Measurements from ENCODE around the gene LPIN1.
"Not testable (repeated sequence)": the region's sequence is repeated elsewhere in the genome, so short reads cannot be mapped to it uniquely, and the experiment has no call there.

Gene LPIN1

GRCh38 chr2:11723061-11723371 lies 23.4 kb upstream of the LPIN1 start:
- H3K36me3 ChIP-seq (replicated peaks; ENCODE audit: low read depth, low read length), result no peaks in the 10 kb centered on the region
- H2AFZ ChIP-seq (ENCODE audit: low read depth, low read length), result no peak overlapping the region
- TF ChIP-seq CTCF (IDR thresholded peaks at IDR 0.05; ENCODE audit: low read depth, low read length), result no peak
- peaks cover 63% of the 10 kb centered on the region for H3K27me3 ChIP-seq (ENCODE audit: low read depth, low read length)
- H4K20me1 ChIP-seq (ENCODE audit: insufficient read depth, low read length), result no peaks in the 10 kb centered on the region
- no peak overlapping the region for H3K9ac ChIP-seq (ENCODE audit: low read length)
- H3K27ac ChIP-seq (ENCODE audit: low read length), result no peak overlapping the region
- H3K4me3 ChIP-seq (ENCODE audit: low read length), result no peak overlapping the region
- no peaks in the 10 kb centered on the region for H3K9me3 ChIP-seq (ENCODE audit: insufficient read depth, low read length)
- no peaks in the 10 kb centered on the region for H3K79me2 ChIP-seq (ENCODE audit: low read length)
- H3K4me2 ChIP-seq (ENCODE audit: low read length), result no peak overlapping the region
- H3K4me1 ChIP-seq (ENCODE audit: low read length), result 0 out of 2 replicates have a peak, but pooled peaks cover 6% of the 10 kb centered on the region

GRCh38 chr2:11724151-11724550 lies 22.3 kb upstream of the LPIN1 start:
- Histone ChIP-seq H3K9ac (ENCODE audit: low read length) (no peak overlapping the region), H3K36me3 (replicated peaks; ENCODE audit: low read depth, low read length) (no peaks in the 10 kb centered on the region), H3K4me1 (ENCODE audit: low read length) (0 out of 2 replicates have a peak, but pooled peaks cover 4% of the 10 kb centered on the region), H3K9me3 (ENCODE audit: insufficient read depth, low read length) (no peaks in the 10 kb centered on the region), H3K79me2 (ENCODE audit: low read length) (no peaks in the 10 kb centered on the region), H2AFZ (ENCODE audit: low read depth, low read length) (no peak overlapping the region), H3K27me3 (ENCODE audit: low read depth, low read length) (peaks cover 60% of the 10 kb centered on the region), H3K27ac (ENCODE audit: low read length) (no peak overlapping the region), H4K20me1 (ENCODE audit: insufficient read depth, low read length) (no peaks in the 10 kb centered on the region), H3K4me3 (ENCODE audit: low read length) (no peak overlapping the region), H3K4me2 (ENCODE audit: low read length) (no peak overlapping the region)
- TF ChIP-seq CTCF (IDR thresholded peaks at IDR 0.05; ENCODE audit: low read depth, low read length), result no peak
- no peak for TF ChIP-seq EZH2phosphoT487 (IDR thresholded peaks at IDR 0.05; ENCODE audit: low read depth)

GRCh38 chr2:11726384-11726783 lies 20.0 kb upstream of the LPIN1 start:
- Histone ChIP-seq H3K27me3 (ENCODE audit: low read depth, low read length) (peaks cover 48% of the 10 kb centered on the region), H3K9me3 (ENCODE audit: insufficient read depth, low read length) (no peaks in the 10 kb centered on the region), H3K9ac (ENCODE audit: low read length) (no peak overlapping the region), H3K36me3 (replicated peaks; ENCODE audit: low read depth, low read length) (no peaks in the 10 kb centered on the region), H3K4me2 (ENCODE audit: low read length) (no peak overlapping the region), H2AFZ (ENCODE audit: low read depth, low read length) (no peak overlapping the region), H3K79me2 (ENCODE audit: low read length) (no peaks in the 10 kb centered on the region), H4K20me1 (ENCODE audit: insufficient read depth, low read length) (no peaks in the 10 kb centered on the region), H3K4me3 (ENCODE audit: low read length) (no peak overlapping the region), H3K4me1 (ENCODE audit: low read length) (no peaks in the 10 kb centered on the region), H3K27ac (ENCODE audit: low read length) (no peak overlapping the region)
- TF ChIP-seq EZH2phosphoT487 (IDR thresholded peaks at IDR 0.05; ENCODE audit: low read depth), result no peak
- no peak for TF ChIP-seq CTCF (IDR thresholded peaks at IDR 0.05; ENCODE audit: low read depth, low read length)

- Histone ChIP-seq H3K79me2 (ENCODE audit: low read length) (no peaks in the 10 kb centered on the region), H3K36me3 (replicated peaks; ENCODE audit: low read depth, low read length) (no peaks in the 10 kb centered on the region), H2AFZ (ENCODE audit: low read depth, low read length) (no peak overlapping the region), H3K4me1 (ENCODE audit: low read length) (no peaks in the 10 kb centered on the region), H3K9me3 (ENCODE audit: insufficient read depth, low read length) (no peaks in the 10 kb centered on the region), H3K4me3 (ENCODE audit: low read length) (no peak overlapping the region), H3K27me3 (ENCODE audit: low read depth, low read length) (peaks cover 55% of the 10 kb centered on the region), H3K27ac (ENCODE audit: low read length) (no peak overlapping the region), H4K20me1 (ENCODE audit: insufficient read depth, low read length) (no peaks in the 10 kb centered on the region), H3K4me2 (ENCODE audit: low read length) (no peak overlapping the region), H3K9ac (ENCODE audit: low read length) (no peak overlapping the region)
- TF ChIP-seq EZH2phosphoT487 (IDR thresholded peaks at IDR 0.05; ENCODE audit: low read depth), result no peak
- no peak for TF ChIP-seq CTCF (IDR thresholded peaks at IDR 0.05; ENCODE audit: low read depth, low read length)
Measured at GRCh38 chr2:11729362-11730212, 16.8 kb upstream of the LPIN1 start.

- H3K9ac ChIP-seq (ENCODE audit: low read length); H3K4me3 ChIP-seq (ENCODE audit: low read length); H3K36me3 ChIP-seq (replicated peaks; ENCODE audit: low read depth, low read length); H3K9me3 ChIP-seq (ENCODE audit: insufficient read depth, low read length); H2AFZ ChIP-seq (ENCODE audit: low read depth, low read length); H3K27ac ChIP-seq (ENCODE audit: low read length); H3K4me1 ChIP-seq (ENCODE audit: low read length); H4K20me1 ChIP-seq (ENCODE audit: insufficient read depth, low read length); H3K4me2 ChIP-seq (ENCODE audit: low read length); H3K79me2 ChIP-seq (ENCODE audit: low read length): not testable (repeated sequence)
- peaks cover 60% of the 10 kb centered on the region for H3K27me3 ChIP-seq (ENCODE audit: low read depth, low read length)
Measured at GRCh38 chr2:11731214-11731984, 15.0 kb upstream of the LPIN1 start.

Data from OCI-LY3 (cell line).